ENCODE measurements around the gene GPAT3.
"Not testable (repeated sequence)": the region's sequence is repeated elsewhere in the genome, so short reads cannot be mapped to it uniquely, and the experiment has no call there.

GPAT3 gene

DNA sequence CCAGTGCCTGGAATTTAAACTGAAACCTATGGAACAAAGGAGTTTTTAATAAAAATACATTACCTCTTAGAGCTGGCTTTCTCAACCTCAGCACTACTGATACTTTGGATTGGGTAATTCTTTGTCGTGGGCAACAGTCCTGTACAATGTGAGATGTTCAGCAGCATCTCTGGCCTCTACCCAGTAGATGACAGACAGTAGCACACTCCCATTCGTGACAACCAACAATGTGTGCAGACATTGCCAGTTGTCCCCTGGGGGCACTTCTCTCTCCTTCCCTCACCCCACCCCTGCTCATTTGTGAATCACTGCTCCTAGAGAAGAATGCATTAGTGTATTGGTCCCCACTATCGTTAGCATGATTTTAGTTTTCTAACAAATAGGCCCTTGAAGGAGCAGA lies 16.2 kb downstream of the GPAT3 start:
- DNase-seq (ENCODE audit: low read depth), result no peak

DNA sequence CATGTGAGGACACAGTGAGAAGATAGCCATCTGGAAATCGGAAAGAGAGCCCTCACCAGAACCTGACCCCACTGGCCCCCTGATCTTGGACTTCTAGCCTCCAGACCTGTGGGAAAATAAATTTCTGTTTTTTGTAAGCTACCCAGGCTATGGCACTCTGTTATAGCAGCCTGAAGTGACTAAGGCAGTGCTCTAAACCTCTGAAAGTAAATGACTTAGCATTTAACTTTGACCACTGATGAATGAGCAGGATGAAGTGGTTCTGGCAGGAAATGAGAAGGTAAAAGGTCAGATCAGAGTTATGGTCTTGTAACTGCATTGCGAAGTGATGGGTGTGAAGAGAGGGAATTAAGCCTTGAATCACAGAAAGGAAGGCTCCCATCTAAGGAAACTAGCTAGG lies 17.0 kb downstream of the GPAT3 start:
- DNase-seq (ENCODE audit: low read depth), result no peak

- DNase-seq (ENCODE audit: low read depth), result no peak
Measured at GRCh38 chr4:83556006-83556707, 20.2 kb downstream of the GPAT3 start.

- no peak for DNase-seq (ENCODE audit: low read depth)
Measured at GRCh38 chr4:83556816-83557215, 20.9 kb downstream of the GPAT3 start.

GRCh38 chr4:83558059-83558653 lies 22.2 kb downstream of the GPAT3 start:
- DNase-seq (ENCODE audit: low read depth), result no peak

GRCh38 chr4:83558680-83559079 lies 22.8 kb downstream of the GPAT3 start:
- DNase-seq (ENCODE audit: low read depth), result no peak

- DNase-seq (ENCODE audit: low read depth), result no peak
Measured at GRCh38 chr4:83560523-83560922, 24.6 kb downstream of the GPAT3 start.

- DNase-seq (ENCODE audit: low read depth), result no peak
Measured at GRCh38 chr4:83561381-83561780, 25.5 kb downstream of the GPAT3 start.

- no peak for DNase-seq (ENCODE audit: low read depth)
Measured at GRCh38 chr4:83563998-83564397, 28.1 kb downstream of the GPAT3 start.

DNA sequence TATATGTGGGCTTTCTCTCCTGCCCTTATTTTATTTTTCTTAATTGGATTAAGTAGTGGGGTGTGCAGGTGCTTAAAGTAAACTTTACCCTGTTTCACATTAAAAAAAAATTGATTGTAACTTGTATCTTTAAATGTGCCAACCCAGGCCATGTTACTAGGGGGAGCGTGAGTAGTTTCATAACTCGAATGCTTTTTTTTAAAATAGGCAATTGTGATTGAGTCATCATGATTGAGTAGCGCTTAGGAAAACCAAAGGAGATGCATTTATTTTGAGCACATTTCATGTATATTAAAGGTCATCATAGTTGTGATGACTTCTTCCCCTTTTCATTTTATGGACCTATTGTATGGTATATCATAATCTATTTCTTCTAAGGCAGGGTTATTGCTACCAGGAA lies 32.2 kb downstream of the GPAT3 start:
- no peak for DNase-seq (ENCODE audit: low read depth)

DNA sequence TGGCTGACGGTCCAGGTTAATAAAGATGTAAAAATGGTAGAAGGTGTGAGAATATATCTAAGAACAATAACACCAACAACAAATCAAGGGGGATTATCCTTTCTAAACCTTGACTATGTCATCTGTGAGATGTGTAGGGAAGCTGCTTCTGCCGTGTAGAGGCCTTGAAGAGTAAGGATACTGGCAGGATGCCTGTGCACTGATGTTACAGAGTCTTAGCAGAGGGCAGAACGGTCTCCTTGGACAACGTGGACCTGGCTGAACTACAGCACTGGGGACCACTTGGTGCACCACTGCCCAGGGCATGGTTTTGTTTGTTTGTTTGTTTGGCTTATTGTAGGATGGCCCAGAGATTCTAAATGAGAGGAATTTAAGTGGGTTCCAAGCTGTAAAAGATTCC lies 33.5 kb downstream of the GPAT3 start:
- DNase-seq (ENCODE audit: low read depth), result no peak

DNA sequence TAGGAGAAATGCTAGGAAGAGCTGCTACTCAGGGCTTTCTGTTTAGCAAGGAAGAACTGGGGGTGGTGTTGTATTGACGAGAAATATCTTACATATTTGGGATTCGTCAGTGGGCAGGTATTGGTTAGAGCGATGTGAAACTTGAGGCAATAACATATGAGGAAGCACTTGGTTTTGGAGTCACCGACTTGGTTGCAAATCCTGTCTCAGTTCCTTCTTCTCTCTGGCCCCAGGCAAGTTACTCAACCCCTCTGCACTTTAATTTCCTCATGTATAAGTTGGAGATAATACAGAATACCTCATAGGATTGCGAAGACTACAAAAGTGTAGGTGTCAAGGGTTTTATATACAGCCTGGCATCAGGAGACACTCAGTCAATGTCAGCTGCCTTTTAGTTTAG lies 34.1 kb downstream of the GPAT3 start:
- no peak for DNase-seq (ENCODE audit: low read depth)

DNA sequence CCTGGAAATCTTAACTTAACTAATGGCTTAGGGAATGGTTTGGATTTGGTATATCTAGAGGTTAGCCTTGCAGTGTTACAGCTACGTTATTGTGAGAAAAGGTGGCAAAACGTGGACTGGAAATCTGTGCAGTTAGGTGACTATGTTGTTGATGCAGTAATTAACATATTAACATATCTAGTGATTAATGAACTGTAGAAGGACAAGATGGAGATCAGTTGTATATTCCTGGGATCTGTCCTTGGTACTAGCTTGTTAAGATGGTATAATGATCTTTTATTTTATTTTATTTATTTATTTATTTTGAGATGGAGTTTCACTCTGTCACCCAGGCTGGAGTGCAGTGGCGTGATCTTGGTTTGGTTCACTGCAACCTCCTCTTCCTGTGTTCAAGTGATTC lies 36.9 kb downstream of the GPAT3 start:
- no peak for DNase-seq (ENCODE audit: low read depth)

DNA sequence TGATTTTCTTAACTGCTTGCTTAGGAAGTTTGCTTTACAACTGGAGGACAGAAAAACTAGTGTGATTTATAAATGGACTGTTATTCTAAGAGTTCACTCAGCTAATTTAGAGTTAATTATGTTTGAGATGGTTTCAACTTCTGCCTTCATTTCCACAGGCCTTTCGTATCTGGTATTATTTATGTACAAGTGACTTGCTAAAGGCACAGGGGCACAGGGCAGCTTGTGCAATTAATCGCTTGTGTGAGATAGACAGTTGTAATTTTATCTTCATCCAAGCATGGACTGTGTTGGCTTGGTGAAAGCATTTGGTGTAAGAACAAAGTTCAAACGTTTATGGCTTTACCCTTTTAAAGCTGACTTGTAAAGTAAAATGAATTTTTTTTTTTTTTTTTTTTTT lies 38.3 kb downstream of the GPAT3 start:
- DNase-seq (ENCODE audit: low read depth), result no peak

DNA sequence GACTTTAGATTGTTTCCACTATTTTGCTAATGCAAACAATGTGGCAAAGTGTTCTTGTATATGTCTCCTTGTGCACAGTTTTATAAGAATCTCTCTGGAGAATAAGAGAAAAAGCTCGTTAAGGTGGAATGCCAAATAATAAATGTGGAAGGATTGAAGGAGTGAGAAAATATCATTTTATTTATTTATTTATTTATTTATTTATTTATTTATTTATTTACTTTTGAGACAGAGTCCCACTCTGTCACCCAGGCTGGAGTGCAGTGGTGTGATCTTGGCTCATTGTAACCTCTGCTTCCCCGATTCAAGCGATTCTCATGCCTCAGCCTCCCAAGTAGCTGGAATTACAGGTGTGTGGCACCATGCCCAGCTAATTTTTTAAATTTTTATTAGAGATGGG lies 40.3 kb downstream of the GPAT3 start:
- not testable (repeated sequence) for DNase-seq (ENCODE audit: low read depth)

DNA sequence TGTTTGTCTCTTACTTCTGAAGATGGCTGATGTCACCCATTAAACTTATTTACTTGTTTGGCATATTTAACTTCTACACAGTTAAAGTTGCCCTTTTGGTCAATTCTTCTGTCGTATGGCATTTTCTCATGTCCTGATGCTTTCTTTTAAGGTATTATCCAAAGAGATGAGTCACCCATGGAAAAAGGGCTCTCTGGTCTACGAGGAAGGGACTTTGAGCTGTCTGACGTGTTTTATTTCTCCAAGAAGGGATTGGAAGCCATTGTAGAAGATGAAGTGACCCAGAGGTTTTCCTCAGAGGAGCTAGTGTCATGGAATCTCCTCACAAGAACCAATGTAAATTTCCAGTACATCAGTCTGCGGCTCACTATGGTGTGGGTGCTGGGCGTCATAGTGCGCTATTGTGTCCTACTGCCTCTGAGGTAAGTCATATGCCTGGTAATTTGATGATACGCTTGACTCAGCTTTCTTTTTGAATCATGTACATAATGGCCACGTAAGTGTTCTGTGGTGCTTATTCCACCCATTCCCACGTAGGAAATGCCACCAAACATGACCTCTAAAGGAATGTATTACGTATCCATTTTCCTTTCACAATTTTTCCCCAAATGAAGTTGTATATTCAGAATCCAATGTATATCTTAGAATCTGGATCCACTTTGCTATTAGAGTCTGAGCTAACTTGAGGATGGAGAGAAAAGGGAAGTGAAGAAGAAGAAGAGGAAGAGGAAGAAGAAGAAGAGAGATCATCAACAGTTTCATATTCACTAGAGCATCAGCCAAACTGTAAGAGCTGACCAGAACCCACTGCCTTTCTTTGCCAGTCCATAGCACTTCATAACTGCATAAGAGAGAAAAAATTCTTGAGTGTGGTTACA lies 45.7 kb downstream of the GPAT3 start:
- no peak for DNase-seq (ENCODE audit: low read depth)

DNA sequence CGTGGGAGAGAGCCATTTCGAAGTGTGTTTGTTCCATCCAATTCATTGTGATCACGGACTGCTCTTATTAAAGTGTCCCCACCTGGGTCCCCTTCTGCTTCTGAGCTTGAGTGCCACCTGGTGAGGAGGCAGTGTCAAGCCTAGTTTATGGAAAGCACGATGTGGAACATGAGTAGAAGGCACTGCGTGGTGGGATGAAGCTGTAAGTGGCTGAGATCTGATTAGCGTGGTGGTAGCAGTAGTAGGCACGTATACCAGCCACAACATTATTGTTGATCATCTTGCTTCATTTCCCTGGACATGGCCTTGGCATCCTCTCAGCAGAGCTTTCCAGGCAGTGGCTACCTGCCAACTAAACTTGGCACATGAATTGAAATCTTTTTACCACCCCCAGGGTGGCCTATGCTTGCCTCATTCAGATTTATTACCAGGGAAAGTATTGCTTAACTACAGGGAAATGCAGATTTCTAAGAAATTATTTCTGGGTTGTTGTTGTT lies 46.4 kb downstream of the GPAT3 start:
- no peak for DNase-seq (ENCODE audit: low read depth)

GRCh38 chr4:83585982-83586508 lies 50.1 kb downstream of the GPAT3 start:
- DNase-seq (ENCODE audit: low read depth), result no peak

- no peak for DNase-seq (ENCODE audit: low read depth)
Measured at GRCh38 chr4:83589279-83589678, 53.4 kb downstream of the GPAT3 start.

- DNase-seq (ENCODE audit: low read depth), result no peak
Measured at GRCh38 chr4:83591056-83591455, 55.1 kb downstream of the GPAT3 start.

- no peak for DNase-seq (ENCODE audit: low read depth)
Measured at GRCh38 chr4:83591730-83592129, 55.8 kb downstream of the GPAT3 start.

GRCh38 chr4:83599183-83599582 lies 63.3 kb downstream of the GPAT3 start:
- no peak for DNase-seq (ENCODE audit: low read depth)

GRCh38 chr4:83603129-83603528 lies 67.2 kb downstream of the GPAT3 start:
- DNase-seq (ENCODE audit: low read depth), result no peak
